Measurements from ENCODE around the gene H2AZ1. TPM values are rescaled to one million over a fixed set of nuclear protein-coding genes. Genes with fewer than 3 reads are reported as not detected.
A peak's percentile ranks its signal among the peaks of the same experiment; 100 is the strongest.

The H2AZ1 gene
- total and polyA plus RNA-seq, 9 of the 15 experiments (the other 6 are each of a cell fraction or from before 2014, with no cell fraction given) = 605 to 4,380 (median 768) TPM

DNA sequence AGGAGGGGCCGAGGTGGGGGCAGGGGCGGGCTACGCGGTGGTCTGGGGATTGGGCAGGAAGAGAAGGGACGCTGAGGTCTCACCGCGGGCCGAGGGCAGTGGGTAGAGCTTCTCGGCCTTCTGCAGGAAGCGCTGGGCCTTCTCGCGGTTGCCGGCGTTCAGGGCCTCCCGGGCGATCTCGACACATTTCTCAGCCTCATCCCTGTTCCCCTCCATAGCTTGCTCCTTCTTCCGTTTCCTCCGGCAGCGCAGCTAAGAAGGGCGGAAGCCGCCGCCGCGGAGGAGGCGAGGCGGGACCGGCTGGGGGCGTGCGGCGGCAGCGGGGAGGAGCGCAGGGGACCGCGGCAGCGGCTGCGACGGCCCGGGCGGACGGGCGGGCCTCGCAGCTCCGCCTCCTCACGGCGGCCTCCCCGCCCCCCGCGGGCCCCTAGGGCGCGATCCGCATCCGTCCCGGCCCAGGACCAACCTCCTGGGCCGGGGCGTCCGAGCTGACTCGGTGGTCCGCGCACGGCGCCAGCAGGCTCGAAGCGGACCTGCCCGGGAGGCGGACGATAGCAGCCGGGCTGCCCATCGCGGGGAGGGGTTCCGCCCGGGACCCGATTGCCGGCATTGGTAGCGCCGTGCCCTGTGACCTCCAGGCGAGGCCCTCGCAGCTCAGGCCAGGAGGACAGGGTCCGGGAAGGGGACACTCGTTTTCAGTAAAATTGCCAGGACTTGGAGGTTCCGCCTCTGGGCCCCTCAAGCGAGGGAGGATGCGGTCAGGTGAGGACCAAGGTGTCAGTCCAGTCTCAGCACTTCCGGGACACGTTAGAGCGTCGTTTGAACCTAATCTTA is 3.5 kb downstream of the H2AZ1 start, which contains the start of gene DNAJB14 (continued):
- TF ChIP-seq MCM2 (IDR thresholded peaks at IDR 0.05; ENCODE audit: low read depth) (no peak), ATF4 (CRISPR knock-in tag; IDR thresholded peaks at IDR 0.05) (peak; percentile 66; the same call in 1 of the 2 replicates), ZNF197 (CRISPR knock-in tag; IDR thresholded peaks at IDR 0.05; ENCODE audit: low read depth) (no peak), ZNF311 (CRISPR knock-in tag; IDR thresholded peaks at IDR 0.05) (no peak), FUS (optimal IDR thresholded peaks at IDR 0.05; ENCODE audit: low read depth, low read length) (peak; percentile 95), NR2F6 (CRISPR knock-in tag; IDR thresholded peaks at IDR 0.05) (peak; percentile 89; the same call in 1 of the 2 replicates), TRIM24 (IDR thresholded peaks at IDR 0.05) (no peak), HLTF (IDR thresholded peaks at IDR 0.05) (no peak), KAT7 (CRISPR knock-in tag; IDR thresholded peaks at IDR 0.05; ENCODE audit: borderline replicate concordance) (no peak; the same call in 1 of the 2 replicates), KLF13 (tag; IDR thresholded peaks at IDR 0.05; ENCODE audit: borderline replicate concordance, low read depth) (peak; percentile 59), MAFF (IDR thresholded peaks at IDR 0.05; ENCODE audit: low read length) (no peak), SIN3A (IDR thresholded peaks at IDR 0.05; ENCODE audit: borderline replicate concordance in 2 of 2, control insufficient read depth in 1 of 2, low read depth in 2 of 2, low read length in 2 of 2) (peak; percentile 28 to 60; a peak in 1 of 4 replicates), ZNF584 (CRISPR knock-in tag; IDR thresholded peaks at IDR 0.05; ENCODE audit: low read depth) (no peak), RCOR1 (IDR thresholded peaks at IDR 0.05; ENCODE audit: borderline replicate concordance in 1 of 2, low read depth in 2 of 2, low read length in 2 of 2) (no peak), ZBTB40 (IDR thresholded peaks at IDR 0.05) (peak; percentile 80), ZBTB40 (CRISPR knock-in tag; IDR thresholded peaks at IDR 0.05) (no peak)
- TF ChIP-seq, protein P1, sequence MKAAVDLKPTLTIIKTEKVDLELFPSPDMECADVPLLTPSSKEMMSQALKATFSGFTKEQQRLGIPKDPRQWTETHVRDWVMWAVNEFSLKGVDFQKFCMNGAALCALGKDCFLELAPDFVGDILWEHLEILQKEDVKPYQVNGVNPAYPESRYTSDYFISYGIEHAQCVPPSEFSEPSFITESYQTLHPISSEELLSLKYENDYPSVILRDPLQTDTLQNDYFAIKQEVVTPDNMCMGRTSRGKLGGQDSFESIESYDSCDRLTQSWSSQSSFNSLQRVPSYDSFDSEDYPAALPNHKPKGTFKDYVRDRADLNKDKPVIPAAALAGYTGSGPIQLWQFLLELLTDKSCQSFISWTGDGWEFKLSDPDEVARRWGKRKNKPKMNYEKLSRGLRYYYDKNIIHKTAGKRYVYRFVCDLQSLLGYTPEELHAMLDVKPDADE (conservative IDR thresholded peaks at IDR 0.05; ENCODE audit: control insufficient read depth, low read depth, low read length) = peak; percentile 80

Data from K562 (cell line).